ENCODE results near the gene SPC24. TPM values are rescaled to one million over a fixed set of nuclear protein-coding genes. Genes with fewer than 3 reads are reported as not detected.
A peak's percentile ranks its signal among the peaks of the same experiment; 100 is the strongest.

Gene SPC24
- total and polyA plus RNA-seq, 9 donors: 10.8 to 18.7 (median 15.1) TPM

- no peak for DNase-seq
- H3K4me3 ChIP-seq (ENCODE audit: low read length): no peak overlapping the region
- peaks cover 43% of the 10 kb centered on the region for H3K36me3 ChIP-seq (ENCODE audit: control insufficient read depth, insufficient read depth, low read length)
- H3K27me3 ChIP-seq (ENCODE audit: control insufficient read depth, insufficient read depth, low read length): no peaks in the 10 kb centered on the region
- WGBS (ENCODE audit: insufficient coverage): 50% methylated on average over 2 of the region's 5 CpGs
- no peak overlapping the region for H3K27ac ChIP-seq (ENCODE audit: low read length)
- H3K9me3 ChIP-seq (replicated peaks; ENCODE audit: control insufficient read depth, low read depth, low read length): no peaks in the 10 kb centered on the region
- H3K4me1 ChIP-seq (ENCODE audit: control insufficient read depth, insufficient read depth, low read length): peaks cover 37% of the 10 kb centered on the region
These were observed 43.9 kb upstream of the SPC24 start for GRCh38 chr19:11199517-11199916.

GRCh38 chr19:11198769-11199424, 43.3 kb upstream of the SPC24 start:
- 72% methylated on average over 2 of the region's 7 CpGs for WGBS (ENCODE audit: insufficient coverage)
- Histone ChIP-seq H3K4me3 (ENCODE audit: low read length) (no peak overlapping the region), H3K36me3 (ENCODE audit: control insufficient read depth, insufficient read depth, low read length) (peaks cover 45% of the 10 kb centered on the region), H3K4me1 (ENCODE audit: control insufficient read depth, insufficient read depth, low read length) (peaks cover 41% of the 10 kb centered on the region), H3K27me3 (ENCODE audit: control insufficient read depth, insufficient read depth, low read length) (no peaks in the 10 kb centered on the region), H3K9me3 (replicated peaks; ENCODE audit: control insufficient read depth, low read depth, low read length) (no peaks in the 10 kb centered on the region), H3K27ac (ENCODE audit: low read length) (no peak overlapping the region)
- DNase-seq: no peak

- DNase-seq: no peak
These were observed 42.6 kb upstream of the SPC24 start for GRCh38 chr19:11198175-11198534.

GRCh38 chr19:11197291-11198174, 42.0 kb upstream of the SPC24 start, which contains the start of gene KANK2:
KANK2 (minus strand) TSS chr19:11197545; CDS start chr19:11194511, 3,034 bp downstream.
- peaks cover 52% of the 10 kb centered on the region for H3K36me3 ChIP-seq (ENCODE audit: control insufficient read depth, insufficient read depth, low read length)
- DNase-seq: peak; percentile 91

More at GRCh38 chr19:11198175-11198534, 42.6 kb upstream of the SPC24 start:
- H3K27ac ChIP-seq (ENCODE audit: low read length): peak overlapping the region; percentile 49
- peaks cover 41% of the 10 kb centered on the region for H3K4me1 ChIP-seq (ENCODE audit: control insufficient read depth, insufficient read depth, low read length)
- no peaks in the 10 kb centered on the region for H3K9me3 ChIP-seq (replicated peaks; ENCODE audit: control insufficient read depth, low read depth, low read length)
- no peaks in the 10 kb centered on the region for H3K27me3 ChIP-seq (ENCODE audit: control insufficient read depth, insufficient read depth, low read length)
- 73% methylated on average over 3 of the region's 7 CpGs for WGBS (ENCODE audit: insufficient coverage)
- H3K36me3 ChIP-seq (ENCODE audit: control insufficient read depth, insufficient read depth, low read length): peaks cover 52% of the 10 kb centered on the region
- H3K4me3 ChIP-seq (ENCODE audit: low read length): no peak overlapping the region

GRCh38 chr19:11196406-11197287, 41.1 kb upstream of the SPC24 start:
- peaks cover 52% of the 10 kb centered on the region for H3K4me1 ChIP-seq (ENCODE audit: control insufficient read depth, insufficient read depth, low read length)
- no peaks in the 10 kb centered on the region for H3K9me3 ChIP-seq (replicated peaks; ENCODE audit: control insufficient read depth, low read depth, low read length)
- peaks cover 60% of the 10 kb centered on the region for H3K36me3 ChIP-seq (ENCODE audit: control insufficient read depth, insufficient read depth, low read length)
- DNase-seq: peak; percentile 77
- under 1% methylated on average over 28 of the region's 47 CpGs for WGBS (ENCODE audit: insufficient coverage)
- H3K27ac ChIP-seq (ENCODE audit: low read length): peak overlapping the region; percentile 88
- peak overlapping the region; percentile 93 for H3K4me3 ChIP-seq (ENCODE audit: low read length)
- no peaks in the 10 kb centered on the region for H3K27me3 ChIP-seq (ENCODE audit: control insufficient read depth, insufficient read depth, low read length)

More at GRCh38 chr19:11197291-11198174, 42.0 kb upstream of the SPC24 start, which contains the start of gene KANK2:
- H3K4me1 ChIP-seq (ENCODE audit: control insufficient read depth, insufficient read depth, low read length): peaks cover 45% of the 10 kb centered on the region
- no peaks in the 10 kb centered on the region for H3K9me3 ChIP-seq (replicated peaks; ENCODE audit: control insufficient read depth, low read depth, low read length)
- H3K4me3 ChIP-seq (ENCODE audit: low read length): peak within 1 kb of the TSS; percentile 93
- peak within 1 kb of the TSS; percentile 88 for H3K27ac ChIP-seq (ENCODE audit: low read length)
- under 1% methylated on average over 41 of the region's 78 CpGs for WGBS (ENCODE audit: insufficient coverage)
- H3K27me3 ChIP-seq (ENCODE audit: control insufficient read depth, insufficient read depth, low read length): no peaks in the 10 kb centered on the region

- H3K9me3 ChIP-seq (replicated peaks; ENCODE audit: control insufficient read depth, low read depth, low read length): no peaks in the 10 kb centered on the region
- peak overlapping the region; percentile 70 for H3K27ac ChIP-seq (ENCODE audit: low read length)
- no peak for DNase-seq
- WGBS (ENCODE audit: insufficient coverage): 57% methylated on average over 7 of the region's 12 CpGs
- peak overlapping the region; percentile 30 for H3K4me3 ChIP-seq (ENCODE audit: low read length)
- peaks cover 55% of the 10 kb centered on the region for H3K36me3 ChIP-seq (ENCODE audit: control insufficient read depth, insufficient read depth, low read length)
- no peaks in the 10 kb centered on the region for H3K27me3 ChIP-seq (ENCODE audit: control insufficient read depth, insufficient read depth, low read length)
- peaks cover 57% of the 10 kb centered on the region for H3K4me1 ChIP-seq (ENCODE audit: control insufficient read depth, insufficient read depth, low read length)
These were observed 40.1 kb upstream of the SPC24 start for GRCh38 chr19:11195681-11196080.

- H3K36me3 ChIP-seq (ENCODE audit: control insufficient read depth, insufficient read depth, low read length): peaks cover 58% of the 10 kb centered on the region
- H3K4me3 ChIP-seq (ENCODE audit: low read length): peak overlapping the region; percentile 30
- 14% methylated on average over 6 of the region's 20 CpGs for WGBS (ENCODE audit: insufficient coverage)
- peaks cover 65% of the 10 kb centered on the region for H3K4me1 ChIP-seq (ENCODE audit: control insufficient read depth, insufficient read depth, low read length)
- peak overlapping the region; percentile 70 for H3K27ac ChIP-seq (ENCODE audit: low read length)
- H3K9me3 ChIP-seq (replicated peaks; ENCODE audit: control insufficient read depth, low read depth, low read length): no peaks in the 10 kb centered on the region
- H3K27me3 ChIP-seq (ENCODE audit: control insufficient read depth, insufficient read depth, low read length): no peaks in the 10 kb centered on the region
- DNase-seq: peak; percentile 82
These were observed 39.3 kb upstream of the SPC24 start for GRCh38 chr19:11194656-11195558.

- no peaks in the 10 kb centered on the region for H3K27me3 ChIP-seq (ENCODE audit: control insufficient read depth, insufficient read depth, low read length)
- H3K9me3 ChIP-seq (replicated peaks; ENCODE audit: control insufficient read depth, low read depth, low read length): no peaks in the 10 kb centered on the region
- peak overlapping the region; percentile 70 for H3K27ac ChIP-seq (ENCODE audit: low read length)
- no peak for DNase-seq
- WGBS (ENCODE audit: insufficient coverage): 44% methylated on average over 7 of the region's 8 CpGs
- peaks cover 55% of the 10 kb centered on the region for H3K36me3 ChIP-seq (ENCODE audit: control insufficient read depth, insufficient read depth, low read length)
- H3K4me3 ChIP-seq (ENCODE audit: low read length): no peak overlapping the region
- peaks cover 72% of the 10 kb centered on the region for H3K4me1 ChIP-seq (ENCODE audit: control insufficient read depth, insufficient read depth, low read length)
These were observed 38.6 kb upstream of the SPC24 start for GRCh38 chr19:11194173-11194572.

Measured in muscle of leg (tissue), 11 donors.